Large intestine (tissue), 3 donors: ENCODE measurements around the gene RAD51B. TPM values are rescaled to one million over a fixed set of nuclear protein-coding genes. Genes with fewer than 3 reads are reported as not detected.
A peak's percentile ranks its signal among the peaks of the same experiment; 100 is the strongest.
"Not testable (repeated sequence)": the region's sequence is repeated elsewhere in the genome, so short reads cannot be mapped to it uniquely, and the experiment has no call there.

ENCODE experiments used
- DNase-seq, 2 donors: peaks; one replicate each; pipeline versions ENCODE4 v3.0.0 to v3.0.0-alpha.2; 2013
- H3K27ac ChIP-seq: one replicate; pipeline ENCODE4 v1.5.1; 2013; ENCODE audit warnings: low read length
- H3K27me3 ChIP-seq: 2 replicates; pipeline ENCODE4 v1.6.1; 2013; ENCODE audit warnings: low read length; ENCODE audit not compliant: control insufficient read depth, insufficient read depth
- H3K36me3 ChIP-seq: 2 replicates; pipeline ENCODE4 v1.6.1; 2013; ENCODE audit warnings: low read length; ENCODE audit not compliant: control insufficient read depth, insufficient read depth
- H3K4me1 ChIP-seq: one replicate; pipeline ENCODE4 v1.6.1; 2013; ENCODE audit warnings: low read length; ENCODE audit not compliant: control insufficient read depth, insufficient read depth
- H3K4me3 ChIP-seq: one replicate; pipeline ENCODE4 v1.5.1; 2013; ENCODE audit warnings: low read length
- H3K9me3 ChIP-seq: one replicate; pipeline ENCODE4 v1.6.1; 2013; ENCODE audit warnings: mild to moderate bottlenecking, low read depth, low read length, moderate library complexity; ENCODE audit not compliant: control insufficient read depth
- WGBS: methylation state at CpG from one replicate; pipeline ENCODE4 v1.1.5; 2013; ENCODE audit warnings: low lambda C conversion rate; ENCODE audit not compliant: insufficient coverage; 5-methylcytosine and 5-hydroxymethylcytosine counted together
- polyA plus RNA-seq: library from polyadenylated mRNA; unstranded; fragments of 120-200 nt; gene quantifications from one replicate; pipeline ENCODE4 v1.2.1, GENCODE V29; 2013

The RAD51B gene
- polyA plus RNA-seq, 1 donor, result 6.4 TPM

DNA sequence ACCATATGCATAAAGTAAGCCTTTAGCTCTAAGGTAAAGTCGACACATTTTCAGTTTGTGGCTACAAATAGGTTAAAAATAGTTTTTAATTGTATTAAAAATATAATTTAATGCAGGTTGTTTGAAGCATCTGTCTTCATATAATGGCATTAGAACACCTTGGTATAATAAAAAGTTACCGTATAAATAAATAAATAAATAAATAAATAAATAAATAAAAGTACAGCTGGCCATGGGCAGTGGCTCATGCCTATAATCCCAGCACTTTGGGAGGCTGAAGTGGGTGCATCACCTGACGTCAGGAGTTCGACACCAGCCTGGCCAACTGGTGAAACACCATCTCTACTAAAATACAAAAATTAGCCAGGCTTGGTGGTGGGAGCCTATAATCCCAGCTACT is 18.8 kb upstream of the RAD51B start:
- Histone ChIP-seq H3K36me3 (peaks cover 74% of the 10 kb centered on the region), H3K9me3 (no peaks in the 10 kb centered on the region), H3K4me1 (no peaks in the 10 kb centered on the region), H3K27ac (no peak overlapping the region), H3K4me3 (no peak overlapping the region), H3K27me3 (no peaks in the 10 kb centered on the region)
- WGBS, result 100% methylated on average over 2 of the region's 4 CpGs
- no peak for DNase-seq

DNA sequence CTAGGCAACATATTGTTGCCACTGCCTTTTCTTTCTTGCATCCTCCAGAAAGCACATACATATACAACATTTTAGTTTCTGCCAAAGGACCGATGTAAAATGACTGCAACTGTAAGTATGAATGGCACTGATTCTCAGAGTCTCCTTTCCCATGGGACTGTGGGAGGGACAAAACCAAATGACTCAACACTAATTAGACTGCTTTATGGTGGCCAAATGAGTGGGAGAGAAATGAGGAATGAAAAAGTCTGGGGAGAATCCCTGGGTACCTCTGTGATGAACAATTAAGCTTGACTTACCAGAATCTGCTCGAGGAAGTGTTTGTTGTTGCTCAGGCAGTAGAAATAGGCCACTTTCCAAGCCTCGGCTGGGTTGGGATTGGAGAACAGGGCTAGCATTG is 13.3 kb upstream of the RAD51B start:
- Histone ChIP-seq H3K27me3 (no peaks in the 10 kb centered on the region), H3K4me3 (no peak overlapping the region), H3K27ac (no peak overlapping the region), H3K9me3 (no peaks in the 10 kb centered on the region), H3K36me3 (peaks cover 81% of the 10 kb centered on the region), H3K4me1 (no peaks in the 10 kb centered on the region)
- no CpG with 5 or more reads among the region's 3 CpGs for WGBS
- DNase-seq, result no peak

DNA sequence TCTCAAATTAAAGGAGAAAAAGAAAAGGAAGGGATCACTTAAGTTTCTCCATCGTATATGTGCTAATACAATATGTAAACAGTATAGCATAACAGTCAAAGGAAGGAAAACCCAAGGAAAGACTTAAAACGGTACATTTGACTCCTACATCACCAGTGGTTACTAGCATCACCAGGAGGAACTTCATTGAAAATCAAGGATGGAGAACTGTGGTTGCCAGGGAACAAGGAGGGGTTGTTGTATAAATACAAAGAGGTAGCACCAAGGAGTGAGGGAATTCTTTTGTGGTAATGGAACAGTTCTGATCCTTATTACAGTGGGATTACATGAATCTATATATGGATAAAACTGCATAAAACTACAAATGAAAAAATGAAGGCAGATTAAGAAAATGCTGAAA is 4.8 kb upstream of the RAD51B start:
- peak overlapping the region; percentile 57 for H3K4me3 ChIP-seq
- peaks cover 17% of the 10 kb centered on the region for H3K4me1 ChIP-seq

DNA sequence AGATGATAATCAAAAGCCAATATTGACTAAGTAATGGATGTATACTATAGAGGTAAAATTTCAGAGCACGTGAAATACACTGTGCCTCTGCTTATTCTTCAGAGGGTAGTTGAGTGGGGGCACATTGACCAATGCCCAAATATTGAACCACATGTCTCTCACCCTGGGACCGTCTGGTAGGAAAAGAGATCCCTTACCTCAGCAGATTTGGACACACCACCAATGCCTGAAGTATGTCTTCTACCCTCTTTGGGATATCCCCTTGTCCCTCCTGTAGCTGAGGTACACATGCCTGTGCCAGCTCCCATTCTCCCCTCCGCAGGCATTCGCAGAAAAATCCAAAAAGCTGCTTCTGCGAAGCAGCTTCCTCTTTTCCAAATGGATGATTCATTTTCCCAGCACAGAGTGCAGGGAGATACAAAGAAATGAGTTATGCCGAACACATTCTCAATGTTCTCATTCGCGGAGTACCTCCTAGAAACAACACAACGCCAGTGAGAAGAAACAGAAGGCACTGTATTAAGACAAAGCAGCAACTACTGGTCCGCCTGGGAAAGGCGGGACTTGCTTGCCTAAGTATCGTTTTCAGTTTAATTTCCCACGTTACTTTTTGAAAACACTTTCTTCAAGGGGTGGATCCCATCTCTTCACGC is 3.9 kb upstream of the RAD51B start:
- WGBS, result 0% methylated on average over 3 of the region's 14 CpGs
- peaks cover 17% of the 10 kb centered on the region for H3K4me1 ChIP-seq
- peak; percentile 17 to 24 for DNase-seq

More for the DNA sequence above, 4.8 kb upstream of the RAD51B start:
- WGBS, result no CpG with 5 or more reads among the region's 2 CpGs
- H3K36me3 ChIP-seq, result peaks cover 17% of the 10 kb centered on the region
- DNase-seq, result no peak
- H3K27me3 ChIP-seq, result no peaks in the 10 kb centered on the region
- no peak overlapping the region for H3K27ac ChIP-seq
- no peaks in the 10 kb centered on the region for H3K9me3 ChIP-seq

DNA sequence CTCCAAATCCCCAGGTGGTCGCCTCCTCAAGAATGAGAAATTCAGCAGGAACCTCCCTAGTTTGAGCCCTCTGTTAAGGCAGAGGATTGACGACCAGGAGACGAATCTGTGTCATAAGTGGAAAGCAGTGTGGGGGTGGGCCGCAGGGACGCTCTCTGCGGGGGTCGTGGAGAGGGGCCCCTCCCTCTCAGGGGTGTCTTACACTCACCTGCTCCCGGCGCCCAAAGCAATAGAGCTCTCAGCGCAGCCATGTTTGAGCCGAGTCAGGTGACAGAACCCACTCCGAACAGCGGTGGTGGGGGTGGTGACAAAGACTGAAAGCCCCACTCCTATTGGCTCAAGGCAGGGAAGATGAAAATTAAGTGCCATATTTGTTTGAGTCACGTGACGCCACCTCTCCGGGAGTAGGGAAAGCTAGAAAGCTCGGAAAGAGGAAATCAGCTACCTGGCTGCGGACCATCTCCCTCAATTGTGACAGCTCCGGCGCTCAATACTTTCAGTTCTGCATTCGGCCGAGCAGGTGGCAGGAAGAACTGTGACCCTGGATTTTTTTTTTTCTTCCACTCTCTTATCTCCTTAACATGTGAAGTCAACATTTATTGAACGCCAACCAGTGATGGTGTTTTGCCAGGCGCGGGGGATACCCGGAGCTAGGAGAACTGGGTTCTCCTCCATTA is 3.1 kb upstream of the RAD51B start, which contains the start of gene ZFYVE26:
Gene ZFYVE26, minus strand, starts transcription at position 265 of the 677 bp plus-strand sequence. CDS start 627 bp downstream, outside the sequence.
- peak; percentile 96 to 99 for DNase-seq
- H3K4me3 ChIP-seq, result peak within 1 kb of the TSS; percentile 57
- H3K36me3 ChIP-seq, result peaks cover 8% of the 10 kb centered on the region
- no peaks in the 10 kb centered on the region for H3K27me3 ChIP-seq
- H3K27ac ChIP-seq, result peak within 1 kb of the TSS; percentile 96
- WGBS, result 0% methylated on average over 2 of the region's 26 CpGs
- peaks cover 24% of the 10 kb centered on the region for H3K4me1 ChIP-seq
- H3K9me3 ChIP-seq, result no peaks in the 10 kb centered on the region

More for the DNA sequence above, 3.9 kb upstream of the RAD51B start:
- H3K27ac ChIP-seq, result peak overlapping the region; percentile 96
- peaks cover 11% of the 10 kb centered on the region for H3K36me3 ChIP-seq
- H3K4me3 ChIP-seq, result peak overlapping the region; percentile 57
- H3K9me3 ChIP-seq, result no peaks in the 10 kb centered on the region
- H3K27me3 ChIP-seq, result no peaks in the 10 kb centered on the region

DNA sequence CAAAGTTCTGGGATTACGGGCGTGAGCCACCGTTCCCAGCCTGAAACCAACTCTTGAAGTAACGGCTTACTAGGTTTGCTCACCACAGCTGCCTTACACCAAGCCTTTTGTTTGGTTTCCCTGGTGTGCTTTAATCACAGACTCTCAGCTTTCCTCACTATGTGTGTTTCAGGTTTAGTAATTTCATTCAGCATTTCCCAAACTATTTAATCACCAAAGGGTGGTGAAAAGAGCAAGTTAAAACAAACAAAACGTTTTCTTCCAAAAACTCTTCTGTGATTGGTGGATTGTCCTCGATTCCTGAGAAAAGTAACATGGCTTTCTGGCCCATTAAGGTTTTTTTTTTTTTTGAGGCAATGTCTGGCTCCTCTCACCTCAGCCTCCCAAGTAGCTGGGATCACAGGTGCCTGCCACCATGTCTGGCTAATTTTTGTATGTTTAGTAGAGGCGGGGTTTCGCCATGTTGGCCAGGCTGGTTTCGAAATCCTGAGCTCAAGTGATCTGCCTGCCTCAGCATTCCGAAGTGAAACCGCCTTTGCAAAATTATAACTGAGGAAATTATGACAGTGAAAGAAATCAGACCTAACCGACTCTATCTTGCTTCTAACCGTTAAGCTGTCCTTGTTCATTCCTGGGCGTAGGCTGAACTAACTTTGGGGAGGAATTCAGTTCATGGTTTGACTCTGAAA is 1.7 kb upstream of the RAD51B start:
- Histone ChIP-seq H3K4me1 (peaks cover 32% of the 10 kb centered on the region), H3K27ac (peak overlapping the region; percentile 96), H3K27me3 (no peaks in the 10 kb centered on the region), H3K4me3 (no peak overlapping the region), H3K36me3 (peaks cover 3% of the 10 kb centered on the region), H3K9me3 (no peaks in the 10 kb centered on the region)
- DNase-seq, result no peak
- WGBS, result 95% methylated on average over 4 of the region's 14 CpGs

DNA sequence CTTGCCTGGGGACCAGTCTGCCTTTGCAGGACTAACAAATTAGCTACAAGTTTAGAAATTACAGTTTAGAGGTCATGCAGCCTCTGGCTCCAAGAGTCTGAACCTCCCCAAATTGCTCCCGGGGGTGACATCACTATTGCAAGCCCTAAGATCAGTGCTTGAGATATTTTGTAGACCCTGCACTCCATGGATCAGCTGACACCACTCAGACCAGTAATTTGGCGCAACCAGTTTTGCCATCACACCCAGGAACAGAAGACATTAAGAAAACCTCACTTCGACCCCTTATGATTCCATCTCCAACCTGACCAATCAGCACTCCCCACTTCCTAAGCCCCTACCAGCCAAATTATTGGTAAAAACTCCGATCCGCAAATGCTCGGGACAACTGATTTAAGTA is 1.1 kb upstream of the RAD51B start:
- H3K36me3 ChIP-seq, H3K27me3 ChIP-seq, H3K27ac ChIP-seq, DNase-seq, H3K9me3 ChIP-seq, H3K4me3 ChIP-seq: not testable (repeated sequence)
- WGBS, result no CpG with 5 or more reads among the region's 6 CpGs
- H3K4me1 ChIP-seq, result peaks cover 32% of the 10 kb centered on the region

DNA sequence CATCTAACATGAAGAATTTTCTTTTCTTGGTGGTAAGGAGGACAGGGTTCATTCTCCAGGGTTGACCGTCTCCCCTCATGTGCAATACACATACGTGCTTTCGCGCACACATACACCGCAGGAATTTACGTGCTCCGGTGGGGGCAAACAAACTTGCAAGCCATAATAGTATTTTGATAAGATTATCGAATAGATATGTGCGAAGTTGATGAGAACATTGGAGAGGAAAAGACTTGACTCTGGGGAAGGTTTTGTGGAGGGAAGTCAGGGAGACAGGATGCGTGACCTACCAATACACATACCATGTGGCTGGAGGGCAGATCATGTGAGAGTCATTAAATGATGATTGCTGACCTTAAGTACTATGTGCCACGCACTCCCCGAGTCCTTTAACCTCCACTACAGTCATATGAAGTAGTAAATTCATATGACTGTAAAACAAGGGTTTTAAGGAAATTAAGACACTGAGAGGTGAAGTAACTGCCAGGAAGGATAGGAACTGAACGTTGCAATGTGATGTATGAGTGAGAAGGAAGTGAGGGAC is 921 bp downstream of the RAD51B start:
- Histone ChIP-seq H3K4me3 (peak overlapping the region; percentile 83), H3K27ac (peak overlapping the region; percentile 96), H3K27me3 (no peaks in the 10 kb centered on the region), H3K4me1 (peaks cover 26% of the 10 kb centered on the region), H3K36me3 (no peaks in the 10 kb centered on the region), H3K9me3 (no peaks in the 10 kb centered on the region)
- WGBS, result 0% methylated on average over 2 of the region's 13 CpGs
- peak; percentile 89 to 95 for DNase-seq

DNA sequence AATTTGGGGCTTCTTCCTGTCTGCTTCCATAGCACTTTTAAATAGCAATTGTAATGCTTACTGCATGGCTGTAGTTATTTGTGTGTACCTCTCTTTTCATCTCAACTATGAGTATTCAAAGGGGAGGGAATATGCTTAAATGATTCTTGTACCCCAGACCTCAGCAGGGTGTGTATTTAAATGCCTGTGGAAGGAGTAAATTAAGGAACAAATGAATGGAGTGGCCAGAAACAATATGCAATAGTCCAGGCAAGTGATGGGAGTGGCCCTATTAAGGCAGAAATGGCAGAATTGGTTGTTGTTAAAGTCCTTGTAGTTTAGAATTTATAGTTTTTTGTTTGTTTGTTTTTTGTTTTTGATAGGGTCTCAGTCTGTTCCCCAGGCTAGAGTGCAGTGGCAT is 1.5 kb downstream of the RAD51B start:
- DNase-seq, result no peak
- Histone ChIP-seq H3K27me3 (no peaks in the 10 kb centered on the region), H3K36me3 (no peaks in the 10 kb centered on the region), H3K27ac (peak overlapping the region; percentile 96), H3K4me3 (no peak overlapping the region), H3K9me3 (no peaks in the 10 kb centered on the region), H3K4me1 (peaks cover 25% of the 10 kb centered on the region)

DNA sequence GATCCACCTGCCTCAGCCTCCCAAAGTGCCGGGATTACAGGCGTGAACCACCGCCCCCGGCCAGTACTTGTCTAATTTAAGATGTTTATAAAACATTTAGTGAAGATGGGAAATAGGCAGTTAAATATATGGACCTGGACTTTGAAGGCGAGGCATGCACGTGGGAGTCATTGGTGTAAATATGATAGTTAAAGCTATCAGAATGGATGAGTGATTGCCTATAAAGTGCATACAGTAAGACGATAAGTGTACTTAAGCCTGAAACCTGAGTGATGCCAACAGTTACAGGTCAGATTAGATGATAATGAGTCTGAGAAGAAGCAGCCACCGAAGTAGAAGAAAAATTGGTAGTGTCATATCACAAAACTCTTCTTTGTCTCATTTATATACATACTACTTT is 11.5 kb downstream of the RAD51B start:
- no peak overlapping the region for H3K4me3 ChIP-seq
- no peaks in the 10 kb centered on the region for H3K27me3 ChIP-seq
- 60% methylated on average over 1 of the region's 8 CpGs for WGBS
- H3K36me3 ChIP-seq, result peaks cover 3% of the 10 kb centered on the region
- no peaks in the 10 kb centered on the region for H3K4me1 ChIP-seq
- no peak overlapping the region for H3K27ac ChIP-seq
- peak; percentile 27 to 57 for DNase-seq
- no peaks in the 10 kb centered on the region for H3K9me3 ChIP-seq
